Endothelial cell of umbilical vein (primary cell): Measurements from ENCODE around the gene SIPA1. TPM values are rescaled to one million over a fixed set of nuclear protein-coding genes. Genes with fewer than 3 reads are reported as not detected.

Experiments
- BruUV-seq: library from RNA; stranded (reverse); fragments of 400-500 nt; replicated peaks from 2 replicates; lab custom pipeline; 2021; lab: Mats Ljungman, UMichigan
- CTCF ChIA-PET: fragments of 300-600, 350-600 bp; sonication (Branson Sonifier 250); formaldehyde crosslinking; loops from one replicate; lab custom pipeline; 2021; ENCODE audit warnings: antibody characterized with exemption, inconsistent platforms; lab: Charles Lee
- POLR2A ChIA-PET: fragments of 300-600, 350-600 bp; sonication (Branson Sonifier 250); formaldehyde crosslinking; loops from one replicate; lab custom pipeline; 2021; ENCODE audit warnings: antibody characterized with exemption, inconsistent platforms; lab: Charles Lee
- DNase-seq: peaks from one replicate; pipeline ENCODE4 v3.0.0-alpha.2; 2011; ENCODE audit warnings: low read depth, low spot score
- FAIRE-seq: peaks from 2 replicates; lab custom pipeline; 2011; peaks lifted over from hg19 to GRCh38; lab: Jason Lieb, UNC
- H2AFZ ChIP-seq: 2 replicates; pipeline ENCODE4 v1.6.0; 2012; ENCODE audit warnings: low read depth, low read length, control low read depth, inconsistent platforms
- H3K27ac ChIP-seq: 2 replicates; pipeline ENCODE4 v1.5.1; 2011; ENCODE audit warnings: low read depth, mild to moderate bottlenecking, control low read depth, low read length, moderate library complexity; ENCODE audit not compliant: insufficient read depth
- H3K27me3 ChIP-seq, 2 experiments: 2 replicates each; pipeline versions ENCODE4 v1.6.0 to v1.6.1; 2011; ENCODE audit warnings: low read length in 2 of 2, mixed read lengths in 1 of 2; ENCODE audit not compliant: control insufficient read depth in 2 of 2, insufficient read depth in 2 of 2
- H3K36me3 ChIP-seq, 2 experiments: 2 replicates in 1 of 2; 3 replicates in 1 of 2; pipeline ENCODE4 v1.5.1; 2011; ENCODE audit warnings: low read length in 2 of 2, mild to moderate bottlenecking in 1 of 2, moderate library complexity in 1 of 2; ENCODE audit not compliant: control insufficient read depth in 2 of 2, insufficient read depth in 2 of 2; ENCODE audit errors: extremely low read depth in 1 of 2
- H3K4me1 ChIP-seq: 3 replicates; pipeline ENCODE4 v1.5.1; 2011; ENCODE audit warnings: mild to moderate bottlenecking, low read length; ENCODE audit not compliant: control insufficient read depth, insufficient read depth; ENCODE audit errors: extremely low read depth
- H3K4me2 ChIP-seq: 2 replicates; pipeline ENCODE4 v1.6.1; 2011; ENCODE audit warnings: low read length, control low read depth, mixed read lengths; ENCODE audit not compliant: insufficient read depth
- H3K4me3 ChIP-seq, 3 experiments: fragments of 200-600 bp in 1 of 3; sonication (generic), shearing (Covaris generic) in 1 of 3; replicated peaks in 1 of 3; 2 replicates each; pipeline ENCODE4 v1.5.1; 2011 to 2016; ENCODE audit warnings: control low read depth in 3 of 3, low read length in 3 of 3, mild to moderate bottlenecking in 2 of 3, inconsistent platforms in 1 of 3, low read depth in 1 of 3, moderate library complexity in 1 of 3; ENCODE audit not compliant: insufficient read depth in 1 of 3
- H3K79me2 ChIP-seq: 2 replicates; pipeline ENCODE4 v1.6.0; 2012; ENCODE audit warnings: low read length, inconsistent platforms; ENCODE audit not compliant: control insufficient read depth, insufficient read depth
- H3K9ac ChIP-seq: replicated peaks from 2 replicates; pipeline ENCODE3; 2011; ENCODE audit warnings: low read length, control low read depth; ENCODE audit not compliant: insufficient read depth; ENCODE audit errors: extremely low read depth
- H3K9me1 ChIP-seq: replicated peaks from 3 replicates; pipeline ENCODE4 v1.6.0; 2011; ENCODE audit warnings: mild to moderate bottlenecking, low read length; ENCODE audit not compliant: control insufficient read depth, insufficient read depth; ENCODE audit errors: extremely low read depth
- H3K9me3 ChIP-seq: replicated peaks from 2 replicates; pipeline ENCODE4 v1.5.1; 2012; ENCODE audit warnings: low read length, inconsistent platforms; ENCODE audit not compliant: control insufficient read depth, insufficient read depth
- H4K20me1 ChIP-seq: replicated peaks from 2 replicates; pipeline ENCODE3; 2011; ENCODE audit warnings: mild to moderate bottlenecking, low read length; ENCODE audit not compliant: control insufficient read depth, insufficient read depth; ENCODE audit errors: extremely low read depth
- GATA2 ChIP-seq: IDR thresholded peaks from 2 replicates; pipeline ENCODE4 v1.7.0; 2011; ENCODE audit warnings: low read depth, mild to moderate bottlenecking, moderate library complexity, mixed read lengths, low read length; ENCODE audit not compliant: insufficient read length, insufficient read depth
- JUN ChIP-seq: IDR thresholded peaks from 2 replicates; pipeline ENCODE4 v1.6.1; 2011; ENCODE audit warnings: borderline replicate concordance, low read depth; ENCODE audit not compliant: insufficient read length, insufficient read depth
- MYC ChIP-seq: IDR thresholded peaks from one replicate; pipeline ENCODE4 v1.6.1; 2011; ENCODE audit warnings: mild to moderate bottlenecking, low read depth, low read length
- POLR2A ChIP-seq: IDR thresholded peaks from 2 replicates; pipeline ENCODE4 v1.6.1; 2012; ENCODE audit warnings: low read depth, mild to moderate bottlenecking, control low read depth, low read length
- POLR2AphosphoS5 ChIP-seq: IDR thresholded peaks from 2 replicates; pipeline ENCODE4 v1.6.1; 2012; ENCODE audit warnings: low read depth, mild to moderate bottlenecking, control low read depth, low read length, moderate library complexity; ENCODE audit not compliant: insufficient read depth
- dilution Hi-C: fragments of 300-500 bp; cut with MboI; formaldehyde crosslinking; loops from one replicate; pipeline ENCODE4 v1.15.0; 2019; ENCODE audit warnings: low sequenced_read_pairs; ENCODE audit not compliant: extremely low pct_ligation_motif_present
- intact Hi-C: fragments of 100-400 bp; cut with micrococcal nuclease; formaldehyde crosslinking; loops from one replicate; pipeline ENCODE4 v1.10.0; 2022
- polyA plus RNA-seq, 4 experiments: library from polyadenylated mRNA; depleted of rRNA in 3 of 4; stranded (reverse) in 3 of 4; unstranded in 1 of 4; fragments of >200 nt; gene quantifications; 2 replicates each; pipeline versions ENCODE4 v1.2.1 to v1.2.3, GENCODE V29; 2011 to 2012; ENCODE audit warnings: missing spikeins in 1 of 4
- total RNA-seq: library from RNA; stranded (reverse); gene quantifications from 2 replicates; pipeline ENCODE4 v1.2.3, GENCODE V29; 2021
- TF ChIP-seq, protein P1 (sequence below): IDR thresholded peaks from 2 replicates; pipeline ENCODE4 v1.6.1; 2011; ENCODE audit not compliant: insufficient read depth, insufficient read length

The SIPA1 gene
- total and polyA plus RNA-seq, 2 donors (not counting 3 experiments of a cell fraction or from before 2014, with no cell fraction given), result 67.5 to 119 TPM

DNA sequence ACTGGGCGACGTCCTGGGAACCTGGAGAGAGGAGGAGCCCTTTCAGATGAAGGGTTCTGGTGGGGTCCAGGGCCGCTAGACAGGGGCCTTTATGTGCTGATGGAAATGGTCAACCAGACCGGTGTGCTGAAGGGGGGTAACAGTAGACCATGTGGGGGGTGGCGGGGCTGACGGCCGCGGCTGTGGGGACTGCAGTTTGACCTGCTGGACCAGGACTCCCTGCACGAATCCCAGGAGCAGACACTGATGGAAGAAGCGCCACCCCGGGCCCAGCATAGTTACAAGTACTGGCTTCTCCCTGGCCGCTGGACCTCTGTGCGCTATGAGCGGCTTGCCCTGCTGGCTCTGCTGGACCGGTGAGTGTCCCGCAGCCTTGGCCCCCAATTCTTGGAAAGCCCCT is 15.9 kb upstream of the SIPA1 start:
- Histone ChIP-seq H3K9ac (no peak overlapping the region), H3K79me2 (peaks cover 10% of the 10 kb centered on the region), H3K36me3 (peaks cover 7 to 66% of the 10 kb centered on the region in 2 experiments), H3K9me1 (no peaks in the 10 kb centered on the region), H3K4me2 (no peak overlapping the region), H3K4me1 (peaks cover under 1% of the 10 kb centered on the region), H3K9me3 (no peaks in the 10 kb centered on the region), H3K27ac (no peak overlapping the region), H2AFZ (no peak overlapping the region), H3K4me3 (no peak overlapping the region), H4K20me1 (no peaks in the 10 kb centered on the region), H3K27me3 (no peaks in the 10 kb centered on the region)
- DNase-seq, result no peak
- intact Hi-C loops, result no loop called here
- ChIA-PET POLR2A (no interaction called here), CTCF (interaction anchor here (1.2 kb wide), 1 partner anchor 16 kb away, joined by 3 read pairs; the partner anchor contains the start of gene SIPA1)
- no peak for FAIRE-seq
- TF ChIP-seq JUN, result no peak
- no peak for TF ChIP-seq POLR2A
- peak; percentile 21 for TF ChIP-seq POLR2AphosphoS5
- no peak for TF ChIP-seq GATA2
- BruUV-seq, result no TSS peak
- dilution Hi-C loops, result no loop called here

DNA sequence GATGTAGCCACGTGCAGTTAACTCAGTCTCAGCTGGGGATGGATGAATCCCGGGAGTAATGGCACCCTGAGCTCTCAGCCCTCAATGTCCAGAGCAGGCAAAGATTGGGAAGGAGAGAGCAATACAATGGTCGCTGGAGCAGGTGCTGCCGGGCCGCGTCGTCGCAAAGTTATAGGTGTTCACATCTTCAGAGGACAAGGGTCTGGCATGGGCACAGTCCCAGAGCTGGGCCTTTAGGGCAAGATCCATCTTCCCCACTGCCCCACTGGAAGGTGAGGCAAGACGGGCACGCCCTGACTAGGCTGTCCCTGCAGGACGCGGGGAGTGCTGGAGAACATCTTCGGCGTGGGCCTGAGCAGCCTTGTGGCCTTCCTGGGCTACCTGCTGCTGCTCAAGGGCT is 14.7 kb upstream of the SIPA1 start:
- no peak overlapping the region for H3K4me2 ChIP-seq
- H3K27ac ChIP-seq, result no peak overlapping the region
- no peaks in the 10 kb centered on the region for H3K9me1 ChIP-seq
- no peaks in the 10 kb centered on the region for H3K4me1 ChIP-seq
- H3K27me3 ChIP-seq, result no peaks in the 10 kb centered on the region
- no peaks in the 10 kb centered on the region for H4K20me1 ChIP-seq
- H3K9me3 ChIP-seq, result no peaks in the 10 kb centered on the region
- H3K4me3 ChIP-seq, result no peak overlapping the region
- peaks cover 3% of the 10 kb centered on the region for H3K79me2 ChIP-seq
- ChIA-PET POLR2A (interaction anchor here (0.6 kb wide), 1 partner anchor 1638 kb away, joined by 11 read pairs; no protein-coding TSS in a partner anchor), CTCF (interaction anchor here (1.2 kb wide), 1 partner anchor 15 kb away, joined by 3 read pairs; the partner anchor contains the start of gene SIPA1)
- DNase-seq (no peak), FAIRE-seq (no peak)
- no peak overlapping the region for H3K9ac ChIP-seq
- BruUV-seq, result no TSS peak
- no peak overlapping the region for H2AFZ ChIP-seq
- peaks cover 15 to 69% of the 10 kb centered on the region in 2 experiments for H3K36me3 ChIP-seq
- dilution Hi-C loops, result no loop called here
- intact Hi-C loops, result no loop called here
- TF ChIP-seq GATA2, result no peak
- TF ChIP-seq MYC, result no peak
- TF ChIP-seq, protein P1, sequence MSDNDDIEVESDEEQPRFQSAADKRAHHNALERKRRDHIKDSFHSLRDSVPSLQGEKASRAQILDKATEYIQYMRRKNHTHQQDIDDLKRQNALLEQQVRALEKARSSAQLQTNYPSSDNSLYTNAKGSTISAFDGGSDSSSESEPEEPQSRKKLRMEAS, result no peak
- TF ChIP-seq POLR2A, result no peak
